Forelimb muscle (tissue), 1 donor: Measurements from ENCODE around the gene INTS11. TPM values are rescaled to one million over a fixed set of nuclear protein-coding genes. Genes with fewer than 3 reads are reported as not detected.
"Not testable (repeated sequence)": the region's sequence is repeated elsewhere in the genome, so short reads cannot be mapped to it uniquely, and the experiment has no call there.

Experiments used
- DNase-seq: peaks from one replicate; pipeline ENCODE4 v3.0.0-alpha.2; 2013; ENCODE audit warnings: low read depth
- polyA plus RNA-seq: library from polyadenylated mRNA; unstranded; fragments of 120-200 nt; gene quantifications from one replicate; pipeline ENCODE4 v1.2.1, GENCODE V29; 2013; ENCODE audit not compliant: insufficient read length

The INTS11 gene
- polyA plus RNA-seq, 1 donor = 74.9 TPM

- DNase-seq = no peak
These were observed 5.1 kb upstream of the INTS11 start for GRCh38 chr1:1329304-1330210.

- DNase-seq = no peak
These were observed 3.8 kb upstream of the INTS11 start for GRCh38 chr1:1328254-1328653.

- no peak for DNase-seq
These were observed 2.8 kb upstream of the INTS11 start for GRCh38 chr1:1327291-1327690.

GRCh38 chr1:1326075-1326605, 1.7 kb upstream of the INTS11 start:
- DNase-seq = no peak

GRCh38 chr1:1325288-1326074, 1.0 kb upstream of the INTS11 start:
- no peak for DNase-seq

- no peak for DNase-seq
These were observed 356 bp downstream of the INTS11 start for GRCh38 chr1:1324084-1324523.

GRCh38 chr1:1322952-1323351, 1.5 kb downstream of the INTS11 start:
- DNase-seq = no peak

GRCh38 chr1:1322418-1322817, 2.0 kb downstream of the INTS11 start:
- no peak for DNase-seq

GRCh38 chr1:1321477-1321876, 3.0 kb downstream of the INTS11 start:
- DNase-seq = no peak

GRCh38 chr1:1320666-1321448, 3.6 kb downstream of the INTS11 start:
- DNase-seq = no peak

- DNase-seq = no peak
These were observed 4.9 kb downstream of the INTS11 start for GRCh38 chr1:1319646-1319941.

GRCh38 chr1:1318777-1319645, 5.4 kb downstream of the INTS11 start:
- DNase-seq = no peak

- no peak for DNase-seq
These were observed 6.3 kb downstream of the INTS11 start for GRCh38 chr1:1318131-1318652.

GRCh38 chr1:1317420-1317819, 7.0 kb downstream of the INTS11 start:
- DNase-seq = no peak

- DNase-seq = not testable (repeated sequence)
These were observed 8.3 kb downstream of the INTS11 start for GRCh38 chr1:1316199-1316598.

- no peak for DNase-seq
These were observed 9.0 kb downstream of the INTS11 start for GRCh38 chr1:1315435-1315954.

- DNase-seq = no peak
These were observed 9.7 kb downstream of the INTS11 start for GRCh38 chr1:1314678-1315335.

GRCh38 chr1:1314237-1314586, 10.2 kb downstream of the INTS11 start:
- no peak for DNase-seq

GRCh38 chr1:1313500-1314236, 10.8 kb downstream of the INTS11 start:
- DNase-seq = no peak
